Measurements from ENCODE around the gene HS2ST1. TPM values are rescaled to one million over a fixed set of nuclear protein-coding genes. Genes with fewer than 3 reads are reported as not detected.

HS2ST1 gene
- total and polyA plus RNA-seq, 2 experiments from 2014 or later, result 6.7 to 17.1 TPM

- H3K4me2 ChIP-seq, result peak overlapping the region; percentile 22; the same call in 1 of the 2 replicates
- H3K27ac Mint-ChIP-seq, result no peak overlapping the region
These were observed 234.2 kb downstream of the HS2ST1 start for GRCh38 chr1:87148661-87149060.

More at GRCh38 chr1:87148661-87149060, 234.2 kb downstream of the HS2ST1 start:
- no peak for DNase-seq (ENCODE audit: low spot score)
- H3K9me3 Mint-ChIP-seq, result peaks cover 3% of the 10 kb centered on the region; the same call in 1 of the 3 replicates
- TF ChIP-seq JUNB (IDR thresholded peaks at IDR 0.05; ENCODE audit: unreplicated experiment) (no peak), EZH2phosphoT487 (IDR thresholded peaks at IDR 0.05; ENCODE audit: unreplicated experiment) (no peak), ZNF114 (CRISPR knock-in tag; IDR thresholded peaks at IDR 0.05) (no peak), CTCF (conservative IDR thresholded peaks at IDR 0.05; ENCODE audit: low read depth in 2 of 2) (no peak), ETS1 (IDR thresholded peaks at IDR 0.05) (no peak), ZNF462 (CRISPR knock-in tag; IDR thresholded peaks at IDR 0.05) (no peak), STAT1 (IDR thresholded peaks at IDR 0.05; ENCODE audit: unreplicated experiment) (no peak), REST (IDR thresholded peaks at IDR 0.05; ENCODE audit: unreplicated experiment) (no peak), EZH2 (IDR thresholded peaks at IDR 0.05; ENCODE audit: low read depth, unreplicated experiment) (no peak), POLR2AphosphoS5 (IDR thresholded peaks at IDR 0.05; ENCODE audit: low read depth) (no peak)
- H3K4me3 Mint-ChIP-seq, result no peak overlapping the region
- no peaks in the 10 kb centered on the region for H3K36me3 Mint-ChIP-seq (ENCODE audit: low read depth)
- peaks cover 3% of the 10 kb centered on the region for H3K27me3 Mint-ChIP-seq (ENCODE audit: insufficient read depth, low read depth, poor library complexity)
- H3K36me3 ChIP-seq (ENCODE audit: insufficient read depth), result no peaks in the 10 kb centered on the region
- no peak overlapping the region for H3K27ac ChIP-seq (ENCODE audit: low read depth)
- H2AFZ ChIP-seq, result 0 out of 2 replicates have a peak overlapping the region, but pooled peaks have one; percentile 60
- peaks cover 38% of the 10 kb centered on the region for H3K4me1 Mint-ChIP-seq
- ATAC-seq, result no peak
- no peaks in the 10 kb centered on the region for H4K20me1 ChIP-seq (replicated peaks; ENCODE audit: insufficient read depth)
- no peaks in the 10 kb centered on the region; the same call in 1 of the 2 replicates for H3K9me2 ChIP-seq (ENCODE audit: insufficient read depth)
- H3F3A ChIP-seq (replicated peaks; ENCODE audit: low read depth), result no peaks in the 10 kb centered on the region
- H3K27me3 ChIP-seq (ENCODE audit: insufficient read depth), result no peaks in the 10 kb centered on the region
- no peak overlapping the region for H3K4me3 ChIP-seq
- H3K79me2 ChIP-seq (replicated peaks; ENCODE audit: insufficient read depth), result no peaks in the 10 kb centered on the region
- H3K4me1 ChIP-seq (ENCODE audit: insufficient read depth), result peaks cover 38% of the 10 kb centered on the region
